Liver (tissue), 3 donors: ENCODE measurements around the gene RAPGEF6.

Source experiments
- FOXA1 ChIP-seq: IDR thresholded peaks from 2 replicates; pipeline ENCODE4 v1.6.1; 2016; ENCODE audit warnings: antibody characterized with exemption
- GABPA ChIP-seq, 2 donors: IDR thresholded peaks in 1 of 2; conservative IDR thresholded peaks in 1 of 2; 2 replicates each; pipeline ENCODE4 v1.6.1; 2016; ENCODE audit warnings: antibody characterized with exemption in 2 of 2, mild to moderate bottlenecking in 1 of 2, moderate library complexity in 1 of 2
- HNF4A ChIP-seq, 2 donors: conservative IDR thresholded peaks; 2 replicates each; pipeline ENCODE4 v1.6.1; 2016; ENCODE audit warnings: antibody characterized with exemption in 2 of 2, mild to moderate bottlenecking in 2 of 2
- JUND ChIP-seq, 2 donors: IDR thresholded peaks; 2 replicates each; pipeline ENCODE4 v1.6.1; 2016; ENCODE audit warnings: antibody characterized with exemption in 2 of 2
- RAD21 ChIP-seq, 2 donors: IDR thresholded peaks; 2 replicates each; pipeline ENCODE4 v1.6.1; 2016; ENCODE audit warnings: antibody characterized with exemption in 2 of 2, mild to moderate bottlenecking in 2 of 2
- SP1 ChIP-seq: IDR thresholded peaks from 2 replicates; pipeline ENCODE4 v1.6.1; 2018; ENCODE audit warnings: antibody characterized with exemption, mild to moderate bottlenecking
- TAF1 ChIP-seq: conservative IDR thresholded peaks from 2 replicates; pipeline ENCODE4 v1.6.1; 2016; ENCODE audit warnings: antibody characterized with exemption, mild to moderate bottlenecking
- YY1 ChIP-seq: IDR thresholded peaks from 2 replicates; pipeline ENCODE4 v1.6.1; 2016; ENCODE audit warnings: antibody characterized with exemption, mild to moderate bottlenecking
- TF ChIP-seq, protein P1 (sequence below): fragments of 150-350 bp; IDR thresholded peaks from 2 replicates; pipeline ENCODE4 v1.5.1; 2017; ENCODE audit warnings: improper control_type of control experiment, low read depth, low read length; ENCODE audit not compliant: missing input control
- TF ChIP-seq, protein P2 (sequence below): IDR thresholded peaks from 2 replicates; pipeline ENCODE4 v1.6.1; 2016; ENCODE audit warnings: antibody characterized with exemption, mild to moderate bottlenecking
- TF ChIP-seq, protein P3 (sequence below): IDR thresholded peaks from 2 replicates; pipeline ENCODE4 v1.6.1; 2016; ENCODE audit warnings: antibody characterized with exemption
- donor health status: healthy.
- donor health status: healthy.

DNA sequence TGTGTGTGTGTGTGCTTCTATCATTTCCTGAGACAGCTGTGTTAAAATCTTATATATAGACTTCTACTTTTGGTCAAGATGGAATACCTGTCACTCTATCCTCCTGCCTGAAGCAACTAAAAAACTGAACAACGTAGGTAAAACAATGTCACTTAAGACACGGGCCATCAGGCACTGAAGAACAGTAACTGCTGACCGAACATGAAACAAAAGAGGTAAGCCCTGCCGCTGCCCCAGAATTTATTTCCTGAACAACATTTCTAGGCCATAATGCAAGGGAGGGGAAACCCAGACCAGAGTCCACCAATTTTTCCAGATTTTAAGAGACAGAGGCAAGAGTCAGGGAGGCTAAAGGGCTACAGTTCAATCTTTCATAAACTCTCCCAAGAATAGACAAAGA is 215.2 kb downstream of the RAPGEF6 start:
- TF ChIP-seq, protein P1, sequence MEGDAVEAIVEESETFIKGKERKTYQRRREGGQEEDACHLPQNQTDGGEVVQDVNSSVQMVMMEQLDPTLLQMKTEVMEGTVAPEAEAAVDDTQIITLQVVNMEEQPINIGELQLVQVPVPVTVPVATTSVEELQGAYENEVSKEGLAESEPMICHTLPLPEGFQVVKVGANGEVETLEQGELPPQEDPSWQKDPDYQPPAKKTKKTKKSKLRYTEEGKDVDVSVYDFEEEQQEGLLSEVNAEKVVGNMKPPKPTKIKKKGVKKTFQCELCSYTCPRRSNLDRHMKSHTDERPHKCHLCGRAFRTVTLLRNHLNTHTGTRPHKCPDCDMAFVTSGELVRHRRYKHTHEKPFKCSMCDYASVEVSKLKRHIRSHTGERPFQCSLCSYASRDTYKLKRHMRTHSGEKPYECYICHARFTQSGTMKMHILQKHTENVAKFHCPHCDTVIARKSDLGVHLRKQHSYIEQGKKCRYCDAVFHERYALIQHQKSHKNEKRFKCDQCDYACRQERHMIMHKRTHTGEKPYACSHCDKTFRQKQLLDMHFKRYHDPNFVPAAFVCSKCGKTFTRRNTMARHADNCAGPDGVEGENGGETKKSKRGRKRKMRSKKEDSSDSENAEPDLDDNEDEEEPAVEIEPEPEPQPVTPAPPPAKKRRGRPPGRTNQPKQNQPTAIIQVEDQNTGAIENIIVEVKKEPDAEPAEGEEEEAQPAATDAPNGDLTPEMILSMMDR = no peak
- TF ChIP-seq YY1 (no peak), JUND (IDR thresholded peaks at IDR 0.05) (no peak), TAF1 (no peak), GABPA (IDR thresholded peaks at IDR 0.05 in 1 of 2, conservative IDR thresholded peaks at IDR 0.05 in 1 of 2) (no peak), RAD21 (IDR thresholded peaks at IDR 0.05) (no peak), SP1 (no peak), HNF4A (conservative IDR thresholded peaks at IDR 0.05) (no peak), FOXA1 (no peak)
- TF ChIP-seq, protein P2, sequence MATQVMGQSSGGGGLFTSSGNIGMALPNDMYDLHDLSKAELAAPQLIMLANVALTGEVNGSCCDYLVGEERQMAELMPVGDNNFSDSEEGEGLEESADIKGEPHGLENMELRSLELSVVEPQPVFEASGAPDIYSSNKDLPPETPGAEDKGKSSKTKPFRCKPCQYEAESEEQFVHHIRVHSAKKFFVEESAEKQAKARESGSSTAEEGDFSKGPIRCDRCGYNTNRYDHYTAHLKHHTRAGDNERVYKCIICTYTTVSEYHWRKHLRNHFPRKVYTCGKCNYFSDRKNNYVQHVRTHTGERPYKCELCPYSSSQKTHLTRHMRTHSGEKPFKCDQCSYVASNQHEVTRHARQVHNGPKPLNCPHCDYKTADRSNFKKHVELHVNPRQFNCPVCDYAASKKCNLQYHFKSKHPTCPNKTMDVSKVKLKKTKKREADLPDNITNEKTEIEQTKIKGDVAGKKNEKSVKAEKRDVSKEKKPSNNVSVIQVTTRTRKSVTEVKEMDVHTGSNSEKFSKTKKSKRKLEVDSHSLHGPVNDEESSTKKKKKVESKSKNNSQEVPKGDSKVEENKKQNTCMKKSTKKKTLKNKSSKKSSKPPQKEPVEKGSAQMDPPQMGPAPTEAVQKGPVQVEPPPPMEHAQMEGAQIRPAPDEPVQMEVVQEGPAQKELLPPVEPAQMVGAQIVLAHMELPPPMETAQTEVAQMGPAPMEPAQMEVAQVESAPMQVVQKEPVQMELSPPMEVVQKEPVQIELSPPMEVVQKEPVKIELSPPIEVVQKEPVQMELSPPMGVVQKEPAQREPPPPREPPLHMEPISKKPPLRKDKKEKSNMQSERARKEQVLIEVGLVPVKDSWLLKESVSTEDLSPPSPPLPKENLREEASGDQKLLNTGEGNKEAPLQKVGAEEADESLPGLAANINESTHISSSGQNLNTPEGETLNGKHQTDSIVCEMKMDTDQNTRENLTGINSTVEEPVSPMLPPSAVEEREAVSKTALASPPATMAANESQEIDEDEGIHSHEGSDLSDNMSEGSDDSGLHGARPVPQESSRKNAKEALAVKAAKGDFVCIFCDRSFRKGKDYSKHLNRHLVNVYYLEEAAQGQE = no peak
- TF ChIP-seq, protein P3, sequence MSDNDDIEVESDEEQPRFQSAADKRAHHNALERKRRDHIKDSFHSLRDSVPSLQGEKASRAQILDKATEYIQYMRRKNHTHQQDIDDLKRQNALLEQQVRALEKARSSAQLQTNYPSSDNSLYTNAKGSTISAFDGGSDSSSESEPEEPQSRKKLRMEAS = no peak
